GM12864 (cell line): ENCODE measurements around the gene ILKAP.

Experiments used
- DNase-seq: peaks from one replicate; pipeline ENCODE4 v3.0.0-alpha.2; 2011; ENCODE audit warnings: low read depth
- H3K4me3 ChIP-seq: 2 replicates; pipeline ENCODE4 v1.5.1; 2011; ENCODE audit warnings: mild to moderate bottlenecking, low read depth, low read length, control low read depth
- TF ChIP-seq, protein P1 (sequence below): IDR thresholded peaks from 2 replicates; pipeline ENCODE4 v1.5.1; 2011; ENCODE audit warnings: low read depth, mild to moderate bottlenecking, moderate library complexity, low read length, control low read depth, inconsistent platforms; ENCODE audit errors: missing control alignments

ILKAP gene

DNA sequence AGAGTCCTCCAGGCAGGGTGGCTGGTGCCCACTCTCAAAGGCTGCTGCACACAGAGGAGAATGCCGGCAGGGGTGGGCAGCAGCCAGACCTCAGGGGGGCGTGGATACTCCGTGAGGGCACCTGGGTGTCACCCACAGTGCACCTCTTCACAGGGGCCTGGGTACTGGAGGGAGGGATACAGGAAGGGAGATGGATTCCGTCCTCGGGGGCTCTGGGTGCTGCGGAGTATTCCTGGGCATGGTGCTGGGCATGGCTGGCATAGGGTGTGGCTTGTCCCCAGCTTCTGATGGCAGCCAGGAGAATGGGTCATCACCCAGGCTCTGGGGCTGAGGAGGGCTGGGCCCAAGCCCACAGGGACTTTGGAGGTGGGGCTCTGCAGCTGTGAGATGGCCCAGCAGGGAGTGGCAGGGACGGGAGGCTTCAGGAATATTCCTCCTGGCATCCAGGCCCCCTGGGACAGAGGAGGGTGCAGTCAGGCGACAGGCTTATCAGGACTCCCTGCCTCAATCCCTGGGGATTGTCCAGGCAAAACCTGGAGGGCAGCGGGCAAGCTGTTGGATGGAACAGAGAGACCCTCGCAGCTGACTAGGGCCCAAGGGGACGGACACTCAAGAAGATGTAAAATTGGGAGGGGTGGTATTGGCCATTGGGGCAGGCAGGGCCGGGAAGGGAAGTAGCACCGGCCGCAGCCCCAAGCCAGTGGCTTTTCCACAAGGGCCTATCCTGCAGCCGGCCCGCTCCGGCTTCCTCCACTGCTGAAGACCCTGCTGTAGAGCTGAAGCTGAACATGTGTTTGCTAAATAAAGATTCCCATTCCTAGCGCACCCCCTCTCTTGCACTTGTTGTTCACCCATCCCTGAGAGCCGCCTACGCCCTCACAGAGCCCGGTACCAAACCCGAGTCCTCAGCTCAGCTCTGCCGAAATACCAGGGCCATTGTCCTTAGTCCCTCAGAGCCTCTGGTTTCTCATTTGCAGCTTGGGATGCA, 70.7 kb downstream of the ILKAP start:
- DNase-seq: no peak
- no peak overlapping the region for H3K4me3 ChIP-seq
- TF ChIP-seq, protein P1, sequence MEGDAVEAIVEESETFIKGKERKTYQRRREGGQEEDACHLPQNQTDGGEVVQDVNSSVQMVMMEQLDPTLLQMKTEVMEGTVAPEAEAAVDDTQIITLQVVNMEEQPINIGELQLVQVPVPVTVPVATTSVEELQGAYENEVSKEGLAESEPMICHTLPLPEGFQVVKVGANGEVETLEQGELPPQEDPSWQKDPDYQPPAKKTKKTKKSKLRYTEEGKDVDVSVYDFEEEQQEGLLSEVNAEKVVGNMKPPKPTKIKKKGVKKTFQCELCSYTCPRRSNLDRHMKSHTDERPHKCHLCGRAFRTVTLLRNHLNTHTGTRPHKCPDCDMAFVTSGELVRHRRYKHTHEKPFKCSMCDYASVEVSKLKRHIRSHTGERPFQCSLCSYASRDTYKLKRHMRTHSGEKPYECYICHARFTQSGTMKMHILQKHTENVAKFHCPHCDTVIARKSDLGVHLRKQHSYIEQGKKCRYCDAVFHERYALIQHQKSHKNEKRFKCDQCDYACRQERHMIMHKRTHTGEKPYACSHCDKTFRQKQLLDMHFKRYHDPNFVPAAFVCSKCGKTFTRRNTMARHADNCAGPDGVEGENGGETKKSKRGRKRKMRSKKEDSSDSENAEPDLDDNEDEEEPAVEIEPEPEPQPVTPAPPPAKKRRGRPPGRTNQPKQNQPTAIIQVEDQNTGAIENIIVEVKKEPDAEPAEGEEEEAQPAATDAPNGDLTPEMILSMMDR: no peak

- DNase-seq: no peak
- no peak overlapping the region for H3K4me3 ChIP-seq
- TF ChIP-seq, protein P1: no peak
Observed at GRCh38 chr2:238131761-238132462, 71.6 kb downstream of the ILKAP start.

- DNase-seq: no peak
- no peak overlapping the region for H3K4me3 ChIP-seq
- TF ChIP-seq, protein P1: no peak
Observed at GRCh38 chr2:238130696-238131628, 72.5 kb downstream of the ILKAP start.

DNA sequence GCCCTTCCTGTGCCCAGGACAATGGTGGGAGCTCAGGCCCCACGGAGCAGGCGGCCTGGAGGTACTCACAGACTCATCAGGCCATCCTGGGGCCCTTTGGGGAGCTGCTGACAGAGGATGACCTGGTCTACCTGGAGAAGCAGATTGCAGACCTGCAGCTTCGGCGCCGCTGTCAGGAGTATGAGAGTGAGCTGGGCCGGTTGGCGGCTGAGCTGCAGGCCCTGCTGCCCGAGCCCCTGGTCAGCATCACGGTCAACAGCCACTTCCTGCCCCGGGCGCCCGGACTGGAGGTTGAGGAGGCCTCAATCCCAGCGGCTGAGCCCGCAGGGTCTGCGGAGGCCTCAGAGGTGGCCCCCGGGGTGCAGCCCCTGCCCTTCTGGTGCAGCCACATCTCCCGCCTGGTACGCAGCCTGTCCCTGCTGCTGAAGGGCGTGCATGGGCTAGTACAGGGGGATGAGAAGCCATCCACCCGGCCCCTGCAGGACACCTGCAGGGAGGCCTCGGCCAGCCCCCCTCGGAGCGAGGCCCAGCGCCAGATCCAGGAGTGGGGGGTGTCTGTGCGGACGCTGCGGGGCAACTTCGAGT, 73.3 kb downstream of the ILKAP start:
- no peak for DNase-seq
- TF ChIP-seq, protein P1: no peak
- H3K4me3 ChIP-seq: no peak overlapping the region

DNA sequence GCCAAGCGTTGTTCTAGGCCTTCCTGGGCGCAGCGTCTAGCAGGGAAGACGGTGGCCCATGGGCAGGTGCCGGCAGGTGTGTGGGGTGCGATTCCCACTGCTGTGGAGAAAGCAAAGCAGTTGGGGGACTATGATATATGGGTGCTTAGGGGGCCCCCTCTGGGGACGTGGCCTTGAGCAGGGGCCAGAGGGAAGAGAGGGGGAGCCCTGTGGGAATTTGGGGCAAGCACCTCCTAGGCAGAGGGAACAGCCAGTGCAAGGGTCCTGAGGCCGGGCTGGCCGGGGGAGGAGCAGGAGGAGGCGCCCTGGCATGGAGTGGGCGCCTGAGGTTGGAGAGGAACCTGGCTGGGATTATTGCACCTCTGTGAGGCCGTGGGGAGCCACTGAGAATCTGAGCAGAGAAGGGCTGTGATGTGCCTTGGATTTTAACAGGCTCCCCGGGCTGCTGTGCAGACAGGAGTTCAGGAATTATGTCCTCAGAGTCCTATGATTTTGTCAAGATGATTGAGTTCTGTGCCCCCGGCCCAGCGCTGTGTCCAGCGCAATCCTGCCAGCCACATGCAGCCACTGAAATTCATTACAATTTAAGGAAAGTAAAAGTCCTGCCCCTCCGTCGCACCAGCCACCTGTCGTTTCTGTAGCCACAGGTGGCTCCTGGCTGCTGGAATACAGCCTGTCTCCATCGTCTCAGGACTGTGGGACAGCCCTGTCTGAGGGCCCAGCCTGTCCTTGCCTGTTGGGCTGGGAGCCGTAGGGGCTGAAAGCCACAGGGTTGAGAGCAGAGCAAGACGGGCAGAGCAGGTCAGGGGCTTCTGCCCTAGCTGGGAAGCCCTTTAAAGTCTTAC, 74.1 kb downstream of the ILKAP start:
- TF ChIP-seq, protein P1: no peak
- no peak for DNase-seq
- no peak overlapping the region for H3K4me3 ChIP-seq
